K562 (cell line): Measurements from ENCODE around the gene RPS2. TPM values are rescaled to one million over a fixed set of nuclear protein-coding genes. Genes with fewer than 3 reads are reported as not detected.

Experiments
- BDP1 ChIP-seq: IDR thresholded peaks from 3 replicates; pipeline ENCODE4 v1.6.1; 2011; ENCODE audit not compliant: insufficient read length, insufficient read depth
- BHLHE40 ChIP-seq: IDR thresholded peaks from 2 replicates; pipeline ENCODE4 v1.6.1; 2011; ENCODE audit warnings: low read length, improper control_type of control experiment
- CBX2 ChIP-seq: fragments of 200-600 bp; sonication (generic); IDR thresholded peaks from one replicate; pipeline ENCODE4 v1.6.1; 2012; ENCODE audit warnings: mild to moderate bottlenecking, low read length, inconsistent platforms; ENCODE audit not compliant: insufficient read depth, poor library complexity, severe bottlenecking
- CREB1 ChIP-seq, 2 experiments: sonication (generic) in 1 of 2; formaldehyde crosslinking in 1 of 2; IDR thresholded peaks; 2 replicates each; pipeline versions ENCODE4 v1.6.1 to v1.8.0; 2012 to 2022; ENCODE audit warnings: inconsistent platforms in 1 of 2, mild to moderate bottlenecking in 1 of 2, missing genetic modification reagents in 1 of 2, moderate library complexity in 1 of 2
- HNRNPLL ChIP-seq: fragments of 200-400 bp; formaldehyde crosslinking; IDR thresholded peaks from 2 replicates; pipeline ENCODE4 v1.6.1; 2017; ENCODE audit warnings: low read length, low read depth, mild to moderate bottlenecking; ENCODE audit not compliant: poor library complexity, severe bottlenecking
- NFE2 ChIP-seq: IDR thresholded peaks from 2 replicates; pipeline ENCODE4 v1.6.1; 2014; ENCODE audit warnings: antibody characterized with exemption, low read depth
- NFIC ChIP-seq: fragments of 450-650 bp; IDR thresholded peaks from 2 replicates; pipeline ENCODE4 v1.6.1; 2017; ENCODE audit warnings: mild to moderate bottlenecking, inconsistent platforms
- NR2C1 ChIP-seq, 2 experiments: fragments of 450-650 bp; IDR thresholded peaks; 2 replicates each; pipeline ENCODE4 v1.6.1; 2017; ENCODE audit warnings: mild to moderate bottlenecking in 2 of 2, antibody characterized with exemption in 1 of 2, inconsistent platforms in 1 of 2, missing compliant biosample characterization in 1 of 2, missing genetic modification characterization in 1 of 2
- SMARCA5 ChIP-seq: fragments of 450-650 bp; IDR thresholded peaks from 2 replicates; pipeline ENCODE4 v1.6.1; 2016
- SMC3 ChIP-seq: conservative IDR thresholded peaks from 2 replicates; pipeline ENCODE4 v1.6.1; 2011; ENCODE audit warnings: low read depth, low read length, improper control_type of control experiment; ENCODE audit not compliant: insufficient read depth
- STAT5A ChIP-seq: IDR thresholded peaks from 2 replicates; pipeline ENCODE4 v1.6.1; 2012; ENCODE audit warnings: low read length, inconsistent platforms, borderline replicate concordance
- ZBTB7A ChIP-seq: IDR thresholded peaks from 2 replicates; pipeline ENCODE4 v1.6.1; 2011; ENCODE audit warnings: low read depth, mild to moderate bottlenecking, low read length, moderate library complexity, borderline replicate concordance; ENCODE audit not compliant: control insufficient read depth
- ZNF282 ChIP-seq: sonication (generic); formaldehyde crosslinking; IDR thresholded peaks from 2 replicates; pipeline ENCODE4 v1.8.1; 2023; ENCODE audit warnings: missing genetic modification reagents
- ZNF384 ChIP-seq: IDR thresholded peaks from 2 replicates; pipeline ENCODE4 v1.6.1; 2012; ENCODE audit warnings: low read depth, low read length, improper control_type of control experiment
- ZNF77 ChIP-seq: fragments of 250-450 bp; sonication (Bioruptor Pico); IDR thresholded peaks from 2 replicates; pipeline ENCODE4 v1.5.0; 2020
- polyA plus RNA-seq, 8 experiments: library from polyadenylated mRNA; depleted of rRNA in 4 of 8; stranded (reverse) in 5 of 8; unstranded in 3 of 8; fragments of >200 nt; fragmentation: Nextera tagmentation in 2 of 8; fragmentation: Illumina TruSeq in 1 of 8; extraction: Ambion mirVana in 2 of 8; extraction: Trizol in 1 of 8; gene quantifications; 2 replicates each; pipeline versions ENCODE4 v1.2.1 to v1.2.3, GENCODE V29; 2011 to 2014; ENCODE audit warnings: inconsistent platforms in 1 of 8, missing spikeins in 1 of 8
- total RNA-seq, 7 experiments: library from RNA; depleted of rRNA in 6 of 7; stranded (reverse); fragments of >200 nt in 6 of 7; fragmentation: Illumina TruSeq in 2 of 7; extraction: Trizol in 2 of 7; gene quantifications; 2 replicates each; pipeline versions ENCODE4 v1.2.1 to v1.2.3, GENCODE V29; 2011 to 2021; ENCODE audit warnings: low replicate concordance in 1 of 7
- TF ChIP-seq, protein P1 (sequence below): fragments of 150-350 bp; conservative IDR thresholded peaks from 2 replicates; pipeline ENCODE4 v1.6.1; 2014; ENCODE audit warnings: low read length
- TF ChIP-seq, protein P2 (sequence below): fragments of 250-450 bp; sonication (Bioruptor Pico); IDR thresholded peaks from 2 replicates; pipeline ENCODE4 v1.8.0; 2021; ENCODE audit warnings: borderline replicate concordance, mild to moderate bottlenecking, moderate library complexity; ENCODE audit not compliant: poor library complexity, severe bottlenecking
- TF ChIP-seq, protein P3 (sequence below): fragments of 250-450 bp; sonication (Bioruptor Pico); IDR thresholded peaks from 2 replicates; pipeline ENCODE4 v1.5.0; 2021
- TF ChIP-seq, protein P4 (sequence below): fragments of 450-650 bp; formaldehyde crosslinking; IDR thresholded peaks from 2 replicates; pipeline ENCODE4 v1.4.0; 2022; ENCODE audit warnings: missing genetic modification characterization
- TF ChIP-seq, protein P5 (sequence below): sonication (generic); formaldehyde crosslinking; IDR thresholded peaks from 2 replicates; pipeline ENCODE4 v1.8.0; 2022; ENCODE audit warnings: mild to moderate bottlenecking, low read depth, missing genetic modification reagents

The RPS2 gene
- total and polyA plus RNA-seq, 9 of the 15 experiments (the other 6 are each of a cell fraction or from before 2014, with no cell fraction given): 834 to 4,794 (median 3,793) TPM

DNA sequence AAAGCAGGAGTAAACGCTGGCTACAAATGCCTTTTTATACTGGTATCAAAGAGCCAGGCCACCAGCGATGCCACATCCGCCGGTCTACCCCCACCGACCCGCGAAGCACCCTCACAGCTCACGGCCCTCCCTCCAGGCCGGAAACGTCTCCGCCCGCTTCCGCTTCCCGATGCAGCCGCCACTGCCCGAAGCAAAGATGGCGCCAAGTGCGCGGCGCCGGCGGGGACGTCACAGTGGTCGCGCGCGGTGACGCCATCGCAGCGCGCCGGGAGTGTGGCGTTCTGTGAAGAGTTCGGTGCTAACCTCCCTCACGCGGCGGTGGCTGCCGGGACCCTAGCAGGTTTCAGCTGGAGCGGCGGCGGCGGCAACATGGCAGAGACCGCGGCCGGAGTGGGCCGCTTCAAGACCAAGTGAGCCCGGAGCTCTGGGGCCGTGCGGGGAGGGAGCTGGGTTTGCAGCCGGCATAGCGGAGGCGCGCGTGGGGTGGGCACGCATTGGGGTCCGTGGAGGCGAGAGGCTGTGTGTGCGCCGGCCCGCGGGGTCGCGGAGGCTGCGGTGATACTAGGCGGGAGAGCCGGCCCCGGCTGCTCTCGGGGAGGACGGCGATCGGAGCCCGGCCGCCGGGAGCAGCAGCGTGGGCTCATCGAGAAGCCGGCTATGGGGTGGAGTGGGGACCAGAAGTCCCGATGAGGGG lies 7.3 kb upstream of the RPS2 start, which contains the start of gene TBL3 (continued):
- TF ChIP-seq SMC3 (no peak), BHLHE40 (peak; percentile 71), ZNF384 (peak; percentile 43; the same call in 1 of the 2 replicates), NFIC (peak; percentile 66), HNRNPLL (peak; percentile 24), SMARCA5 (no peak), NFE2 (no peak), CBX2 (no peak), BDP1 (no peak), ZBTB7A (0 out of 2 replicates have a peak, but pooled peaks have one; percentile 19), STAT5A (no peak), ZNF282 (peak; percentile 62; the same call in 1 of the 2 replicates), NR2C1 (IDR thresholded peaks at IDR 0.05) (peak; percentile 86), NR2C1 (tag; IDR thresholded peaks at IDR 0.05) (peak; percentile 89), ZNF77 (CRISPR knock-in tag) (no peak), CREB1 (IDR thresholded peaks at IDR 0.05) (peak; percentile 100), CREB1 (CRISPR knock-in tag; IDR thresholded peaks at IDR 0.05) (peak; percentile 100)
- TF ChIP-seq, protein P1, sequence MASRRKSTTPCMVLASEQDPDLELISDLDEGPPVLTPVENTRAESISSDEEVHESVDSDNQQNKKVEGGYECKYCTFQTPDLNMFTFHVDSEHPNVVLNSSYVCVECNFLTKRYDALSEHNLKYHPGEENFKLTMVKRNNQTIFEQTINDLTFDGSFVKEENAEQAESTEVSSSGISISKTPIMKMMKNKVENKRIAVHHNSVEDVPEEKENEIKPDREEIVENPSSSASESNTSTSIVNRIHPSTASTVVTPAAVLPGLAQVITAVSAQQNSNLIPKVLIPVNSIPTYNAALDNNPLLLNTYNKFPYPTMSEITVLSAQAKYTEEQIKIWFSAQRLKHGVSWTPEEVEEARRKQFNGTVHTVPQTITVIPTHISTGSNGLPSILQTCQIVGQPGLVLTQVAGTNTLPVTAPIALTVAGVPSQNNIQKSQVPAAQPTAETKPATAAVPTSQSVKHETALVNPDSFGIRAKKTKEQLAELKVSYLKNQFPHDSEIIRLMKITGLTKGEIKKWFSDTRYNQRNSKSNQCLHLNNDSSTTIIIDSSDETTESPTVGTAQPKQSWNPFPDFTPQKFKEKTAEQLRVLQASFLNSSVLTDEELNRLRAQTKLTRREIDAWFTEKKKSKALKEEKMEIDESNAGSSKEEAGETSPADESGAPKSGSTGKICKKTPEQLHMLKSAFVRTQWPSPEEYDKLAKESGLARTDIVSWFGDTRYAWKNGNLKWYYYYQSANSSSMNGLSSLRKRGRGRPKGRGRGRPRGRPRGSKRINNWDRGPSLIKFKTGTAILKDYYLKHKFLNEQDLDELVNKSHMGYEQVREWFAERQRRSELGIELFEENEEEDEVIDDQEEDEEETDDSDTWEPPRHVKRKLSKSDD: peak; percentile 96
- TF ChIP-seq, protein P2, sequence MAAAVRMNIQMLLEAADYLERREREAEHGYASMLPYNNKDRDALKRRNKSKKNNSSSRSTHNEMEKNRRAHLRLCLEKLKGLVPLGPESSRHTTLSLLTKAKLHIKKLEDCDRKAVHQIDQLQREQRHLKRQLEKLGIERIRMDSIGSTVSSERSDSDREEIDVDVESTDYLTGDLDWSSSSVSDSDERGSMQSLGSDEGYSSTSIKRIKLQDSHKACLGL (CRISPR knock-in tag): peak; percentile 64
- TF ChIP-seq, protein P3, sequence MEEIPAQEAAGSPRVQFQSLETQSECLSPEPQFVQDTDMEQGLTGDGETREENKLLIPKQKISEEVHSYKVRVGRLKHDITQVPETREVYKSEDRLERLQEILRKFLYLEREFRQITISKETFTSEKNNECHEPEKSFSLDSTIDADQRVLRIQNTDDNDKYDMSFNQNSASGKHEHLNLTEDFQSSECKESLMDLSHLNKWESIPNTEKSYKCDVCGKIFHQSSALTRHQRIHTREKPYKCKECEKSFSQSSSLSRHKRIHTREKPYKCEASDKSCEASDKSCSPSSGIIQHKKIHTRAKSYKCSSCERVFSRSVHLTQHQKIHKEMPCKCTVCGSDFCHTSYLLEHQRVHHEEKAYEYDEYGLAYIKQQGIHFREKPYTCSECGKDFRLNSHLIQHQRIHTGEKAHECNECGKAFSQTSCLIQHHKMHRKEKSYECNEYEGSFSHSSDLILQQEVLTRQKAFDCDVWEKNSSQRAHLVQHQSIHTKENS: no peak
- TF ChIP-seq, protein P4, sequence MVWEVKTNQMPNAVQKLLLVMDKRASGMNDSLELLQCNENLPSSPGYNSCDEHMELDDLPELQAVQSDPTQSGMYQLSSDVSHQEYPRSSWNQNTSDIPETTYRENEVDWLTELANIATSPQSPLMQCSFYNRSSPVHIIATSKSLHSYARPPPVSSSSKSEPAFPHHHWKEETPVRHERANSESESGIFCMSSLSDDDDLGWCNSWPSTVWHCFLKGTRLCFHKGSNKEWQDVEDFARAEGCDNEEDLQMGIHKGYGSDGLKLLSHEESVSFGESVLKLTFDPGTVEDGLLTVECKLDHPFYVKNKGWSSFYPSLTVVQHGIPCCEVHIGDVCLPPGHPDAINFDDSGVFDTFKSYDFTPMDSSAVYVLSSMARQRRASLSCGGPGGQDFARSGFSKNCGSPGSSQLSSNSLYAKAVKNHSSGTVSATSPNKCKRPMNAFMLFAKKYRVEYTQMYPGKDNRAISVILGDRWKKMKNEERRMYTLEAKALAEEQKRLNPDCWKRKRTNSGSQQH (CRISPR knock-in tag): peak; percentile 72; the same call in 1 of the 2 replicates
- TF ChIP-seq, protein P5, sequence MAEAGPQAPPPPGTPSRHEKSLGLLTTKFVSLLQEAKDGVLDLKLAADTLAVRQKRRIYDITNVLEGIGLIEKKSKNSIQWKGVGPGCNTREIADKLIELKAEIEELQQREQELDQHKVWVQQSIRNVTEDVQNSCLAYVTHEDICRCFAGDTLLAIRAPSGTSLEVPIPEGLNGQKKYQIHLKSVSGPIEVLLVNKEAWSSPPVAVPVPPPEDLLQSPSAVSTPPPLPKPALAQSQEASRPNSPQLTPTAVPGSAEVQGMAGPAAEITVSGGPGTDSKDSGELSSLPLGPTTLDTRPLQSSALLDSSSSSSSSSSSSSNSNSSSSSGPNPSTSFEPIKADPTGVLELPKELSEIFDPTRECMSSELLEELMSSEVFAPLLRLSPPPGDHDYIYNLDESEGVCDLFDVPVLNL (CRISPR knock-in tag): peak; percentile 84; the same call in 1 of the 2 replicates
